Lung (tissue), 12 donors: ENCODE measurements around the gene TTC7B. TPM values are rescaled to one million over a fixed set of nuclear protein-coding genes. Genes with fewer than 3 reads are reported as not detected.

Experiments
- ATAC-seq: fragments of 200-7000 bp; cut with Tn5 transposase; one replicate; pipeline ENCODE4 v1.9.1; 2020; ENCODE audit warnings: moderate number of reproducible peaks; ENCODE audit not compliant: insufficient read depth, low FRiP score
- DNase-seq, 3 donors: peaks; one replicate each; pipeline ENCODE4 v3.0.0-alpha.2; 2013 to 2017
- H3K27ac ChIP-seq, 2 donors: one replicate each; pipeline ENCODE4 v1.5.1; 2013; ENCODE audit warnings: mild to moderate bottlenecking in 2 of 2, moderate library complexity in 2 of 2, control low read depth in 1 of 2, inconsistent platforms in 1 of 2, low read depth in 1 of 2, low read length in 1 of 2
- H3K27me3 ChIP-seq, 3 donors: one replicate each; pipeline ENCODE4 v1.5.1; 2013; ENCODE audit warnings: low read length in 2 of 3; ENCODE audit not compliant: control insufficient read depth in 3 of 3, insufficient read depth in 3 of 3
- H3K36me3 ChIP-seq, 4 donors: one replicate each; pipeline ENCODE4 v1.5.1; 2013; ENCODE audit warnings: low read length in 4 of 4, mild to moderate bottlenecking in 1 of 4, moderate library complexity in 1 of 4; ENCODE audit not compliant: control insufficient read depth in 4 of 4, insufficient read depth in 4 of 4
- H3K4me1 ChIP-seq, 5 donors: one replicate each; pipeline ENCODE4 v1.5.1; 2013; ENCODE audit warnings: low read length in 5 of 5, mild to moderate bottlenecking in 2 of 5, moderate library complexity in 1 of 5; ENCODE audit not compliant: control insufficient read depth in 5 of 5, insufficient read depth in 5 of 5
- H3K4me3 ChIP-seq: one replicate; pipeline ENCODE4 v1.5.1; 2013; ENCODE audit warnings: mild to moderate bottlenecking, control low read depth, moderate library complexity
- H3K9ac ChIP-seq, 2 donors: one replicate each; pipeline ENCODE4 v1.5.1; 2013; ENCODE audit warnings: low read length in 2 of 2, control low read depth in 1 of 2; ENCODE audit not compliant: insufficient read depth in 1 of 2
- H3K9me3 ChIP-seq, 4 donors: one replicate each; pipeline ENCODE4 v1.5.1; 2013; ENCODE audit warnings: low read length in 3 of 4, mild to moderate bottlenecking in 1 of 4, moderate library complexity in 1 of 4; ENCODE audit not compliant: control insufficient read depth in 4 of 4, insufficient read depth in 3 of 4
- WGBS, 2 donors: extraction: QIAGEN DNeasy Blood & Tissue Kit; methylation state at CpG; one replicate each; pipeline ENCODE4 v1.1.7; 2013; 5-methylcytosine and 5-hydroxymethylcytosine counted together
- polyA plus RNA-seq, 2 donors: library from polyadenylated mRNA; stranded (reverse); fragments of 200-250 nt; gene quantifications; one replicate each; pipeline ENCODE4 v1.2.1, GENCODE V29; 2013
- total RNA-seq, 2 donors: library from RNA; depleted of rRNA in 1 of 2; stranded (reverse); fragments of >200 nt in 1 of 2; gene quantifications; one replicate each; pipeline ENCODE4 v1.2.1, GENCODE V29; 2014 to 2021
- TF ChIP-seq, protein P1 (sequence below): IDR thresholded peaks from 2 replicates; pipeline ENCODE4 v1.5.1; 2012; ENCODE audit warnings: mild to moderate bottlenecking; ENCODE audit errors: control extremely low read depth, extremely low read depth
- donor health status: control.
- donor health status: control.
- donor health status: Bipolar disorder and iron deficiency.
- donor health status: healthy.
- donor health status: DM: yes; HTN: yes; CAD: no.

Gene TTC7B
- total and polyA plus RNA-seq, 4 donors, result 11.0 to 39.6 (median 23.0) TPM

GRCh38 chr14:90499121-90499520, 317.1 kb downstream of the TTC7B start:
- ATAC-seq, result no peak
- no peak overlapping the region for H3K9ac ChIP-seq
- TF ChIP-seq, protein P1, sequence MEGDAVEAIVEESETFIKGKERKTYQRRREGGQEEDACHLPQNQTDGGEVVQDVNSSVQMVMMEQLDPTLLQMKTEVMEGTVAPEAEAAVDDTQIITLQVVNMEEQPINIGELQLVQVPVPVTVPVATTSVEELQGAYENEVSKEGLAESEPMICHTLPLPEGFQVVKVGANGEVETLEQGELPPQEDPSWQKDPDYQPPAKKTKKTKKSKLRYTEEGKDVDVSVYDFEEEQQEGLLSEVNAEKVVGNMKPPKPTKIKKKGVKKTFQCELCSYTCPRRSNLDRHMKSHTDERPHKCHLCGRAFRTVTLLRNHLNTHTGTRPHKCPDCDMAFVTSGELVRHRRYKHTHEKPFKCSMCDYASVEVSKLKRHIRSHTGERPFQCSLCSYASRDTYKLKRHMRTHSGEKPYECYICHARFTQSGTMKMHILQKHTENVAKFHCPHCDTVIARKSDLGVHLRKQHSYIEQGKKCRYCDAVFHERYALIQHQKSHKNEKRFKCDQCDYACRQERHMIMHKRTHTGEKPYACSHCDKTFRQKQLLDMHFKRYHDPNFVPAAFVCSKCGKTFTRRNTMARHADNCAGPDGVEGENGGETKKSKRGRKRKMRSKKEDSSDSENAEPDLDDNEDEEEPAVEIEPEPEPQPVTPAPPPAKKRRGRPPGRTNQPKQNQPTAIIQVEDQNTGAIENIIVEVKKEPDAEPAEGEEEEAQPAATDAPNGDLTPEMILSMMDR, result no peak
- 92 to 97% methylated on average over 6 of the region's 6 CpGs for WGBS, 2 donors
- H3K4me3 ChIP-seq, result no peak overlapping the region
- H3K27me3 ChIP-seq, result no peaks in the 10 kb centered on the region
- H3K9me3 ChIP-seq, result no peaks in the 10 kb centered on the region
- H3K27ac ChIP-seq, result no peak overlapping the region
- no peaks in the 10 kb centered on the region for H3K36me3 ChIP-seq
- peaks cover 0 to 7% (median 0%) of the 10 kb centered on the region in 5 donors for H3K4me1 ChIP-seq
- DNase-seq, result no peak

DNA sequence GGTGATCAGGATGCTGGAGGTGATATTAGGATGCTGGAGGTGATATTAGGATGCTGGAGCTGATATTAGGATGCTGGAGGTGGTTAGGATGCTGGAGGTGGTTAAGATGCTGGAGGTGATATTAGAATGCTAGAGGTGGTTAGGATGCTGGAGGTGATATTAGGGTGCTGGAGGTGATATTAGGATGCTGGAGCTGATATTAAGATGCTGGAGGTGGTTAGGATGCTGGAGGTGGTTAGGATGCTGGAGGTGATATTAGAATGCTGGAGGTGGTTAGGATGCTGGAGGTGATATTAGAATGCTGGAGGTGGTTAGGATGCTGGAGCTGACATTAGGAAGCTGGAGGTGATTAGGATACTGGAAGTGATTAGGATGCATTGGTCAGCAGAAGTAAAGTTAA, 318.0 kb downstream of the TTC7B start:
- TF ChIP-seq, protein P1, result no peak
- H3K9me3 ChIP-seq, result no peaks in the 10 kb centered on the region
- H3K27me3 ChIP-seq, result no peaks in the 10 kb centered on the region
- ATAC-seq, result no peak
- H3K9ac ChIP-seq, result no peak overlapping the region
- H3K36me3 ChIP-seq, result no peaks in the 10 kb centered on the region
- no peak overlapping the region for H3K4me3 ChIP-seq
- H3K4me1 ChIP-seq, result peaks cover 0 to 7% (median 0%) of the 10 kb centered on the region in 5 donors
- H3K27ac ChIP-seq, result no peak overlapping the region
- DNase-seq, result no peak

- no peak overlapping the region for H3K27ac ChIP-seq
Observed at GRCh38 chr14:90496379-90496778, 319.9 kb downstream of the TTC7B start.

More at GRCh38 chr14:90496379-90496778, 319.9 kb downstream of the TTC7B start:
- H3K4me1 ChIP-seq, result peaks cover 0 to 13% (median 2%) of the 10 kb centered on the region in 5 donors
- DNase-seq, result no peak
- no peak overlapping the region for H3K4me3 ChIP-seq
- no peaks in the 10 kb centered on the region for H3K9me3 ChIP-seq
- no peak overlapping the region for H3K9ac ChIP-seq
- no peaks in the 10 kb centered on the region for H3K27me3 ChIP-seq
- H3K36me3 ChIP-seq, result no peaks in the 10 kb centered on the region
- 89 to 94% methylated on average over 1 to 2 of the region's 2 CpGs for WGBS, 2 donors
- TF ChIP-seq, protein P1, result no peak
- no peak for ATAC-seq
